ENCODE data around the gene FAM20A.

Gene FAM20A

GRCh38 chr17:68598545-68598961 lies 2.6 kb downstream of the FAM20A start:
- DNase-seq (ENCODE audit: low spot score), result no peak
- TF ChIP-seq, protein P1, sequence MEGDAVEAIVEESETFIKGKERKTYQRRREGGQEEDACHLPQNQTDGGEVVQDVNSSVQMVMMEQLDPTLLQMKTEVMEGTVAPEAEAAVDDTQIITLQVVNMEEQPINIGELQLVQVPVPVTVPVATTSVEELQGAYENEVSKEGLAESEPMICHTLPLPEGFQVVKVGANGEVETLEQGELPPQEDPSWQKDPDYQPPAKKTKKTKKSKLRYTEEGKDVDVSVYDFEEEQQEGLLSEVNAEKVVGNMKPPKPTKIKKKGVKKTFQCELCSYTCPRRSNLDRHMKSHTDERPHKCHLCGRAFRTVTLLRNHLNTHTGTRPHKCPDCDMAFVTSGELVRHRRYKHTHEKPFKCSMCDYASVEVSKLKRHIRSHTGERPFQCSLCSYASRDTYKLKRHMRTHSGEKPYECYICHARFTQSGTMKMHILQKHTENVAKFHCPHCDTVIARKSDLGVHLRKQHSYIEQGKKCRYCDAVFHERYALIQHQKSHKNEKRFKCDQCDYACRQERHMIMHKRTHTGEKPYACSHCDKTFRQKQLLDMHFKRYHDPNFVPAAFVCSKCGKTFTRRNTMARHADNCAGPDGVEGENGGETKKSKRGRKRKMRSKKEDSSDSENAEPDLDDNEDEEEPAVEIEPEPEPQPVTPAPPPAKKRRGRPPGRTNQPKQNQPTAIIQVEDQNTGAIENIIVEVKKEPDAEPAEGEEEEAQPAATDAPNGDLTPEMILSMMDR (IDR thresholded peaks at IDR 0.05; ENCODE audit: extremely low read depth, insufficient read depth, missing control alignments), result no peak
- in situ Hi-C loops (cut with MboI; ENCODE audit: low pct_unique_long_range_greater_than_20kb, low sequenced_read_pairs, unreplicated experiment), result no loop called here

DNA sequence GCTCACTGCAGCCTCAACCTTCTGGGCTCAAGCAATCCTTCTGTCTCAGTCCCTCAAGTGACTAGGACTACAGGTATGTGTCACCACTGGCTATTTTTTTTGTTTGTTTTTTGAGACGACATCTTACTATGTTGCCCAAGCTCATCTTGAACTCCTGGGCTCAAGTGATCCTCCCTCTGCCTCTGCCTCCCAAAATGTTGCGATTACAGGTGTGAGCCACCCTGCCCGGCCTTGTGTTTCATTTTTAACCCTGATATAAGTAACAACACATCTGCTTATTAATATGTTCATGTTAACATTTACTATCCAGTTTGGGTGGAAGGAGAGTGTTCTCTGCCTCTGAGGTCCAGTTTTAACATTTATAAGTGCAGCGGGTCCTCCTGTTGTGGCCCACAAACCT lies 3.1 kb downstream of the FAM20A start:
- in situ Hi-C loops (cut with MboI; ENCODE audit: low pct_unique_long_range_greater_than_20kb, low sequenced_read_pairs, unreplicated experiment), result no loop called here
- TF ChIP-seq, protein P1 (IDR thresholded peaks at IDR 0.05; ENCODE audit: extremely low read depth, insufficient read depth, missing control alignments), result no peak
- DNase-seq (ENCODE audit: low spot score), result no peak

GRCh38 chr17:68596411-68596945 lies 4.7 kb downstream of the FAM20A start:
- TF ChIP-seq, protein P1 (IDR thresholded peaks at IDR 0.05; ENCODE audit: extremely low read depth, insufficient read depth, missing control alignments), result no peak
- in situ Hi-C loops (cut with MboI; ENCODE audit: low pct_unique_long_range_greater_than_20kb, low sequenced_read_pairs, unreplicated experiment), result no loop called here
- no peak for DNase-seq (ENCODE audit: low spot score)

DNA sequence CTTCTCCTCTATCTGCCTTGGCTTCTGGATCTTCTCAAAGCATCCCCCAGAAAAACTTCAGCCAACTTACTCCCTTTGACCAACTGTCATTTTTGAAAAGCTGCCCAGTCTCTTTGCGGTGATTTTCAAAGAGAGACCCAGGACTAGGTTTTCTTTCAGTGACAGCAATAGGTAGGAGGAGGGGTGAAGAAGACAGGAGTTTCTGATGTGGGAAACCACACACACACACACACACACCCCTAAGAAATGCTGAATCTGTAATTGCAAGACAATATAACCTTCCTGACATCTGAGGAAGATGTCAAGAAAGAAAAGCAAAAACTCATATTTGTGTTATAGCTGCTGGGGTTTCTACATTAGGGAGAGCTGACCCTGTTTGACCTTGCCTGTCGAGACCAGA lies 5.2 kb downstream of the FAM20A start:
- TF ChIP-seq, protein P1 (IDR thresholded peaks at IDR 0.05; ENCODE audit: extremely low read depth, insufficient read depth, missing control alignments), result no peak
- no peak for DNase-seq (ENCODE audit: low spot score)
- in situ Hi-C loops (cut with MboI; ENCODE audit: low pct_unique_long_range_greater_than_20kb, low sequenced_read_pairs, unreplicated experiment), result no loop called here

DNA sequence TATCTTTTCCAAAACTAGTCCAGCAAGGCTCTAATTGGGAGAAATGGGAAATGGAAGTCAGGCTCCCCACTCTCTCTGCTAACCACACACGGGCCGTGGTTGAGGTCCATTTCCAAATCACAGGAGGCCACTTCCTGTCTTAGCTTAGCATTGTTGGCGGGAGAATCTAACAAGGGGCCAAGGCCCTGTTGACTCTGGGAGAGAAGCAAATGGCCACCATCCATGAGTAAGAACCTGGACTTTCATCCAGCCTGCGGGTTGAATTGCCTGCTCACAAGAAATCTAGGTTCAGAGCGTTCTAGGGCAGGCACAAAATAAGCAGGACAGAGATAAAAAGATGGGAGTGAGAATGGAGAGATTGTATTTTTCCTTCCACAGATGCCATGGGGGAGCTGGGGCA lies 5.7 kb downstream of the FAM20A start:
- TF ChIP-seq, protein P1 (IDR thresholded peaks at IDR 0.05; ENCODE audit: extremely low read depth, insufficient read depth, missing control alignments), result no peak
- in situ Hi-C loops (cut with MboI; ENCODE audit: low pct_unique_long_range_greater_than_20kb, low sequenced_read_pairs, unreplicated experiment), result no loop called here
- DNase-seq (ENCODE audit: low spot score), result no peak

- DNase-seq (ENCODE audit: low spot score), result no peak
- in situ Hi-C loops (cut with MboI; ENCODE audit: low pct_unique_long_range_greater_than_20kb, low sequenced_read_pairs, unreplicated experiment), result no loop called here
Observed at GRCh38 chr17:68594552-68594951, 6.6 kb downstream of the FAM20A start.

More at GRCh38 chr17:68594552-68594951, 6.6 kb downstream of the FAM20A start:
- TF ChIP-seq, protein P1 (IDR thresholded peaks at IDR 0.05; ENCODE audit: extremely low read depth, insufficient read depth, missing control alignments), result no peak

Data from GM13977 (cell line).